Cerebellar cortex (tissue), 1 donor: ENCODE measurements around the gene ABCG2.

Experiments
- DNase-seq: peaks from one replicate; pipeline ENCODE4 v3.0.0-alpha.2; 2015; ENCODE audit warnings: low spot score

The ABCG2 gene

DNA sequence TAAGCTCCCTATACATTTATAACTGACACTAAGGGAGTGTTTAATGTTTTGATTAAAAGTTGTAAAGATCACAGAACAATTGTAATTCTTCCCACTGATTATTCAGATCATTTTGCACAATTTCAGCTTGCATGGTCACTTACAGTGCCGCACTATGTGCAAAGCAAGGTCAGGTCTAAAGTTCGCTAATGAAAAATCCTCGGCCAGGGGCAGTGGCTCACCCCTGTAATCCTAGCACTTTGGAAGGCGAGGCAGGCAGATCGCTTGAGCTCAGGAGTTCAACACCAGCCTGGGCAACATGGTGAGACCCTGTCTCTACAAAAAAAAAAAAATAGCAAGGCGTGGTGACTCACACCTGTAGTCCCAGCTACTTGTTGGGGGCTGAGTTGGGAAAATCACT lies 94.0 kb downstream of the ABCG2 start:
- no peak for DNase-seq

DNA sequence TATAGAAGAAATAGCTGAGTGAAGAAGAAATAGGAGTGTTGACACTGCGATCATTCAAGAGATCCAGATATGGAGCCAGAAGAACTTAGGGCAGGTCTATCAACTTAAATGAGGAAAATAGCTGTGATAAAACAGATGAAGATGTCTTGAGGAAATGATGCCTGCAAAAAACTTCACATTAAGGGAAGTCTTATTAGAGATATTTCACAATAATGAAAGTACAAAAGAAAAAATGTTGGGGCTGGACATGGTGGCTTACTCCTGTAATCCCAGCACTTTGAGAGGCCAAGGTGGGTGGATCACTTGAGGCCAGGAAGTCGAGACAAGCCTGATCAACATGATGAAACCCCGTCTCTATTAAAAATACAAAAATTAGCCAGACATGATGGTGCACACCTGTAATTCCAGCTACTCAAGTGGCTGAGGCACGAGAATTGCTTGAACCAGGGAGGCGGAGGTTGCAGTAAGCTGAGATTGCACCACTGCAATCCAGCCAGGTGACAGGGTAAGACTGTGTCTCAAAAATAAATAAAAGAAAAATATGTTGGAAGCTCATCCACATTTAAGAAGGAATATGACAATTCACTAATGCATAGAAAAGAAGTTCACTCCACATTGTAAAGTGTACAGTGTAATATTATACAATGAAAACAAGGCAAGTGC lies 94.7 kb downstream of the ABCG2 start:
- no peak for DNase-seq

DNA sequence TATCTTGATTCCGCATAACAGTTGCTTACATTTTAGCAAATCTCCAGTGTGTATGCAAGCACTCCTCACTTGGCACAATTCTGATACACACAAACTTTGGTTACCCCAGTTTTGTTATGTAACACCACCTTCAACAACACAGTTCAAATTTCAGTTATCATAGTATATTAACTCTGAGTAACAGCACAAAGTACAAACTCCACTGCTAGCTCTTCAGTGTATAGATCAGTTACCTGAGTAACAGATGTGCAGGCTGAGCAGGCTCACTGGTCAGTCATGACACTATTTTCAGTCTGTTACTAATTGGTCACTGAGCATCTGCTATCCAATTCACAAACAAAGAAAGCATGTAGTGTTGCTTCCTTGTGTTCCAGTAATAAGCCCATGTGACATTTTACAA lies 95.6 kb downstream of the ABCG2 start:
- DNase-seq = no peak

DNA sequence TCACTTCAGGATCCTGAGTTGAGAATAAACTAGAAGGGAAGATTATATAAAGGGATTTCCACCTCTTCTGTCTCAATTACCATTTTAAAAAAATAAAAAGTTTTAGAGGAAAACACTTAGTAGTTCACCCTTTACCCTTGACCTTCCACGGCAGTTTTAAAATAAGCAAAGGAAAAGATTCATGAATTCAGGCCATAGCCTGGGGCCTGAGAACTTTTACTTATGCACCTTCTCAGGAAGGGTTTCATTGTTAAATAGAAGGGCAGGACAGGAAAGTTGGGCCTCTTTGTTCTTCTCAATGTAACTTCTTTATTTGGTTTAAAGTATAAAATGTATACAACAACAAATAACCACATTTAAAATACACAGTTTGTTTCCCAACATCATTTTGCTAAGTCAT lies 96.1 kb downstream of the ABCG2 start:
- DNase-seq = no peak

DNA sequence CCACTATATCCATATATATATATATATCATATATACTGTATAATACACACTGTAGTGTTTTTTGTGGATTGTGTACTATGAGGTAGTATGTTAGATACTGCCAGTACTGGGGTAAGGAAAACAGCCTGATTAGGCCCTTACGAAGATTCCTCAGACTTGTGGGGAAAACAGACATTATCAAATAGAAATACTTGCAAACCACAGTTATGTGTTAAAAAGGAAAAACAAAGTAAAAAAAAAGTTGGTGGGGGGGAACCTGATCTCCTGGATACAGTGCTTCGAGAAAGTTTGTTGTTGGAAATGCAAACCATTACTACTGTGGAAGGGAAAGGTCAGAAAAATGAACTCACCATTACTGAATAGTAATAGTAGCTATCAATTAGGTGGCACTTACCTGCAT lies 98.0 kb downstream of the ABCG2 start:
- DNase-seq = no peak

DNA sequence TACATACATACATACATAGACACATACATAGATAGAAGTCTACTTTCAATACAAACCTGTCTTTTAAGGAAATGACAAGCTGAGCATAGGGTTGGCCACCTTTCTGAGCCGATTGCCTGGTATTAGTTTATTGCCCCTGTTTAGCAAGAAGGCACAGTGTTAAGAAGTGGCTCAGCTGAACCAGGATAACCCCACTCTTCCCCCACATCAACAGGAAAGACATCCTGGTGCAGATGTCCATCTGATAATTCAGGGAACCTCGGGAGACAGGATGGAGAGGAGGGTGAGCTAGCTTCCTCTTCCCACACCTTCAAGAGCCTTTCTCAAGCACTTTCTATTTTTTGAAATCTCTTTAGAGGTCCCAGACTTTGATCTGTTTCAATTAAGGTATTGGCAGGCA lies 98.7 kb downstream of the ABCG2 start:
- no peak for DNase-seq

DNA sequence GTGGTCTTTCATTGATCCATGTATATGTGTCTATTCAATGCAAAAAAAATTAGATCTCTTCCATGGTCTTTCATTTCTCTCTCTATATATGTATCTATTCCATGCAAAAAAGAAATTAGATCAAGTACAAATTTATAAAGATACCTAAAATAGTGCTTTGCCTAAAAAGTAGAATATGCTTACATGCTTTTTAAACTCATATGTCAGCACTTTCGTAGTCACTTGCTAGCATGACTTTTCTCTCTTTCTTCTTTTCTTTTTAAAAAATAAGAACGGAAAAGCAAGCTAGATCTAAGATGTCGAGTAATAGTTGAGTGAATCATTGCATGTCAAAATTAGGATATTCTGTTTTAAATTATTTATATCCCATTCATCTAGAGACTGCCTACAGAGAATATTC lies 100.1 kb downstream of the ABCG2 start:
- DNase-seq = no peak

DNA sequence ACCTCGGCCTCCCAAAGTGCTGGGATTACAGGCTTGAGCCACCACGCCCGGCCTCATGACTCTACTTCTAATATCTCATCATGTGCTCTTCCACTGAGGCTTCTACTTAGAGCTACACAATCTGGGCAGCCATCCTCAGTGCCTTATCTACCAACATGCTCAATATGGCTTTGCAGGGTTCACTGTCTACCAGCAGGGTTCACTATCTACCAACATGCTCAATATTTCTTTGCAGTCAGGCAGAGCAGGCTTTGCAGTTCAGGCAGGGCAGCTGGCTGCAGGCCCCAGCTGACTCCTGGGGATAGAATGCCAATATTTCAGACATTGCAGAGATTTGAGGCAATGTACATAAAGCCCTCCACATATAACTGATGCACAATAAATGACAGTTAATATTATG lies 103.5 kb downstream of the ABCG2 start:
- DNase-seq = peak; percentile 57

DNA sequence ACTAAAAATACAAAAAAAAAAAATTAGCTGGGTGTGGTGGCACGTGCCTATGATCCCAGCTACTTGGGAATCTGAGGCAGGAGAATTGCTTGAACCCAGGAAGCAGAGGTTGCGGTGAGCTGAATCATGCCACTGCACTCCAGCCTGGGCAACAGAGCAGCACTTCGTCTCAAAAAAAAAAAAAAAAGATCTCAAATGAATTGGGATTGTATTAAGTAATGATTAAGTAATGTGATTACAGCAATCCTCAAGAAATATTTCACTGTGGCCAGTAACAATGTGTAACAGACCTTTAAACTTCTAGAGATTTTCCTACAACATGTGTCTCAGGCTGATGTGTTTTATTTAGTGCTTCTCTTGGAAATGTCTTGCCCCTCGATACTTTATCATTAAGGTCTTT lies 104.2 kb downstream of the ABCG2 start:
- DNase-seq = no peak

DNA sequence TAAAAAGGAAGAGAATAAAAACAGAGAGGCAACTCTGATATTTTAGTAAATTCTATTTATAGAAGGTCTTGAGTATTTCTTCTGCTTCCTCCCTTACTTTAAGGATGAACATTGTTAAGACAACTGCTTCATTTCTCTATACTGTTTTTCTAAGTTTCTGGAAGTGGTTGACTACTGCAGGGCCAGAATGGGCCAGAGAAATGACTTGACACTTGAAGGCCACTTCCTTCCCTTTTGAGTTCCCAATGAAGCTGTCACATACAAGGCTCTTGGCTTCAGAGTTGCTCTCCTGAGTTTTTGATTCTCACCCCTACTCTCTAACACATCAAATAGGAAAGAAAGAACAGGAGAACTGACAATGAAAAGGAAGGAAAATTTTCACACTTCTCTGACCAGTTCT lies 113.4 kb downstream of the ABCG2 start:
- DNase-seq = no peak

DNA sequence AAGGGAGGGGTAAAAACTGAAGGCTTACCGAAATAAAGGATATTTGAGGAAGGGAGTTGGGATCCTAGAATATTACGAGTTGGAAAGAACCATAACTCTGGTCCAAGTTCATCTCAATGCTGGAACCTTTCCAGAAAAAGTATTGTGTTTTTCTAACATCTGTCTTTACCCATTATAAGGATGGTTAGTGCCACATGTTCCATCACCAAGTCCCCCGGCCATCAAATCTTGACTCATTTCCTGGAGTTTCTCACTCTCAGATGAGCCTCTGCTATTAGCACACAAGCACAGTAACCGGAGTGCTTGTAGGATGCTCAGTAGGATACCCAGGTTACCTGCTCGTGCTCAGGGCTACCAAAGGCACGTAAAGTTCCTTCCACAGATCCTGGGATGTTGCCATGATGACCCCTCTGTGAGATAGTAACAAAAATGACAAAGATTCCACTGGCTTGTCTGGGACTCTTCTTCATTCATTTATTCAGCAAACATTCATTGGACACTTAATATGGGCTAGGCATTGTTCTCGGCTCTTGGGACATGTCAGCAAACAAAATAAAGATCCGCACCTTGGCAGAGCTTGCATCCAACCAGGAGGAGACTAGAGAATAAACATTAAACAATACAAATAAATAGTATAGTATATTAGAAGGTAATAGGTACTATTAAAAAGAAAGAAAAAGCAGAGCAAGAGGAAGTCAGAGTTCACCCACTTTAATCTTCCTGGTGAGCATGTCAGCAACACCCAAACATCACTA lies 114.7 kb downstream of the ABCG2 start:
- DNase-seq = no peak

DNA sequence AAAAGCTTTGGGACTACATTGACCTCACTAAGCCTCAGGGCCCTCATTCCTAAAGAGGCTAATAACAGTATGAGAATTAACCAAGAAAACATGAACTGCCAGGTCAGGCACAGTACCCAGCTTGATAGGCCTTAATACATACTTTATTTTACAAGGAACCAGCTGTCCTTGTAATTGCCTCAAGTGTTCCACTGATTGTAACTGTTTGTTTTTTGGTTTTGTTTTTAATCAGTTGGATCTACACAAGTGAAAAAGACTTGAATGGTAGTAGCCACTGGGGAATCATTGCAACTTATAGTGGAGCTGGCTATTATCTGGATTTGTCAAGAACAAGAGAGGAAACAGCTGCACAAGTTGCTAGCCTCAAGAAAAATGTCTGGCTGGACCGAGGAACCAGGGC lies 115.4 kb downstream of the ABCG2 start:
- DNase-seq = no peak

DNA sequence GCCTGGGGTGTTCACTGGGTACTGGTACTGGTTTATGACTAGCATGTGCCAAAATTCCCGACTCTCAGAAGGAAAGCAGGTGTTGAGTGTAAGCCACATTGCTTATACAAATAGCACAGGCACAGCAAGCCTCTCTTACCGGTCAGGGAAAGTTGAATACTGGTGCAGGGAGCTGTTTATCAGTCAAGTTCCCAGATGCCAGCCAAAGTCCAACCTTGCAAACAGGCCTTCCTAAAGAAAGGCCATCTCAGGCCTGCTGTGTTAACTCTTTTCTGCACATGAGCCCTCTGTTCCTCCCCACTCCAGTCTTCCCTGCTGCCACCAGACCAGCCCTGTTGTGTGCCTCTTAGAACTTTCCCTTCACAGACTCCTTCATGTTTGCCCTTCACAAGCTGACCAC lies 116.8 kb downstream of the ABCG2 start:
- no peak for DNase-seq

DNA sequence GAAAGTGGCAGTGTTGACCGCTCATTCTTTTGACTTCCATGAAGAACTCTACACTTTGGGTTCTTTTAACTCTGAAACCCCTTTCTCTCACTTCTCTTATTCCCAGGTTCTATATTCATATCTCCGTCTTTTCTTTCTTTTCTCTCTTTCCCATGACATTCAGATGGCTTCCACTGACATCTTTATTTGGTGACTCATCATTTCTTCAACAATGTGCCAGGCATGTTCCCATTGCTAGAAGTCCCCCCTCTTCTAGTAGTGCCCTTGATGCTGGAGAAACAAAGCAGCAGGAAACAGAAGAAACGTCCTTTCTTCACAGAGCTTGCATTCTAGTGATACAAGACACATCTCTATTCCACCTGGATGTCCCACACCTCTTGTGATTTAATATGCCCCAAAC lies 117.7 kb downstream of the ABCG2 start:
- DNase-seq = no peak
